ENCODE measurements around the gene NR3C1.

Gene NR3C1

DNA sequence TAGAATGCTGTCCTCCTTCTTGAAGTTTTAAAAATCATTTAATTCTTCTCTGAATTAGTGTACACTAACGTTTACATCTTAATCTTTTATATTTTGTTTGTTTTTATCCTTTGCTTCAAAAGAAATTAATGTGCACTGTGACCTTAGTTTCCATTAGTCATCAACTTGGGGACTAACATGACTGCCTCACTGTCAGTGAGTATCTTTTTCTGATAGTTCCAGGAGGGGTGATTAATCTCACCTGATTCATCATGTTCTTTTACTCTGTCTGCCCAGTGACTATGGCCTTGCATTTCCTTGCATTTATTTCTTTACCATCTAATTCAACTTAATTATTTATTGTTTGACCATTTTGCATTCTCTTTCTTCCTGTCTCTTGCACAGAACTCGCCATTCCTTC is 33.4 kb upstream of the NR3C1 start:
- intact Hi-C loops (cut with DNase I; ENCODE audit: low total_unique reads) = no loop called here
- DNase-seq = no peak
- H3K27me3 ChIP-seq = no peaks in the 10 kb centered on the region
- H3K4me1 ChIP-seq = no peaks in the 10 kb centered on the region
- H3K4me3 ChIP-seq = no peak overlapping the region
- no peaks in the 10 kb centered on the region for H3K9me3 ChIP-seq
- H3K36me3 ChIP-seq = no peaks in the 10 kb centered on the region
- H3K27ac ChIP-seq = no peak overlapping the region
- TF ChIP-seq, protein P1, sequence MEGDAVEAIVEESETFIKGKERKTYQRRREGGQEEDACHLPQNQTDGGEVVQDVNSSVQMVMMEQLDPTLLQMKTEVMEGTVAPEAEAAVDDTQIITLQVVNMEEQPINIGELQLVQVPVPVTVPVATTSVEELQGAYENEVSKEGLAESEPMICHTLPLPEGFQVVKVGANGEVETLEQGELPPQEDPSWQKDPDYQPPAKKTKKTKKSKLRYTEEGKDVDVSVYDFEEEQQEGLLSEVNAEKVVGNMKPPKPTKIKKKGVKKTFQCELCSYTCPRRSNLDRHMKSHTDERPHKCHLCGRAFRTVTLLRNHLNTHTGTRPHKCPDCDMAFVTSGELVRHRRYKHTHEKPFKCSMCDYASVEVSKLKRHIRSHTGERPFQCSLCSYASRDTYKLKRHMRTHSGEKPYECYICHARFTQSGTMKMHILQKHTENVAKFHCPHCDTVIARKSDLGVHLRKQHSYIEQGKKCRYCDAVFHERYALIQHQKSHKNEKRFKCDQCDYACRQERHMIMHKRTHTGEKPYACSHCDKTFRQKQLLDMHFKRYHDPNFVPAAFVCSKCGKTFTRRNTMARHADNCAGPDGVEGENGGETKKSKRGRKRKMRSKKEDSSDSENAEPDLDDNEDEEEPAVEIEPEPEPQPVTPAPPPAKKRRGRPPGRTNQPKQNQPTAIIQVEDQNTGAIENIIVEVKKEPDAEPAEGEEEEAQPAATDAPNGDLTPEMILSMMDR (IDR thresholded peaks at IDR 0.05) = no peak

DNA sequence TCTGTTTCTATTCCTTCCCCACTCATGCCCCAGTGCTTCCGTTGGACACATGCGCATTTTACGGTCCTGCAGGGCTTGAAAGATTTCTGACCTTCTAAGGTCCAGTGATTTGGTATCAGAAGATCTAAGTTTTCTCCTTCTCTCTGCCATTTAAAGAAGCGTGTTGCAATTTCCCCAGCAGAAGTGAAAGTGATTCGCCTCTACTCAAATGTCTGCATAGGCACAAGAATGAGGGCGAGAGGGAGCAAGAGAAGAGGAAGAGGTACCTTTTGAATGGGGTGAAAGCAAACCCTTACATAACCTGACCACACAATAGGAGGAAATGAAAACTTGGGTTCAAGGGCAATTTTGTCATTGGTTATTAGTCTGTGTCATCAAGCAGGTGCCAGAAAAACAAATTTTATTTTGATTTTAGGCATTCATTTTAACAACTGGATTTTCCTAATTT is 31.7 kb upstream of the NR3C1 start:
- intact Hi-C loops (cut with DNase I; ENCODE audit: low total_unique reads) = no loop called here
- no peak overlapping the region for H3K4me3 ChIP-seq
- peak in 1 of 2 donors; percentile 40 for DNase-seq

DNA sequence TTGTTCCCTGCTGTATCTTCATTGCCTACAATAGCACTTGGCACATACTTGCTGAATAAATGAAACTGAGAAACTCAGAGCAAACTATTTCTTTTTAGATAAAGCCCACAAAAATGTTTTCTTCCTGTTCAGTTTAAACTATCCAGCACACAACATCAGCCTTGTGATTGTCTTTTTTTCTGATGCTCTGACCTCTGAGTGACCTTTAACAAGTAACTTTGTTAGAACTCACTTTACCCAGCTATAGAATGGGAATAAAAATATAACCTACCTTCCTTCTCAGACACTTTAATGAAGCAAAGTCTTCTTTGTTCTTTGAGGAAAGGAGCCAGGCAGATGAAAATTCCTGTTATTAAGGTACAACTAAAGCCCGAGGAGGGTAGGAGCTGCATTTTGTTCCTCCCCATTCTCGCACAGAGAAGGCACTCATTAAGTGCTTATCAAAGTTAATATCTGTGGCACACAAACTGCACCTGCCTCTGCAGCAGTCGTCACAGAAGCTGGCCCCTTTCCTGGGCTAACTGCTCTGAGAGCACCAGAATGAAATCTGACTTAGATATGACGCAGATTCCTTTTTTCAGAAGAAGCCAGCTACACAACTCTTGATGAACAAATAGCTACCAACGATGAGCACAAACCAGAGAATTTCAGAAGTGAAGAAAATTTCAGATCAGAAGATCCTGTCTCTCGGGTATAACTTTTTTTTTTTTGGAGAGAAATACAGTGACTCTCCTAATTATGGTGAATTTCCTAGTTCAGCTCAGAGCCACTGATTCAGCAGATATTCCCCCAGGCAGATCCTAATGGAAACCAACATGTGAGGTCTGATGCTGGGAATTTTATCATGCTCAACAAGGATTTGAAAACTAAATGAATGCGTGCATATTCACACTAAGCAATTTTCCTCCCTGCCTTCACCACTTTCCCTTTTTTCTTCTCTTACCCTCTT is 31.0 kb upstream of the NR3C1 start:
- DNase-seq = no peak
- Histone ChIP-seq H3K4me1 (no peaks in the 10 kb centered on the region), H3K36me3 (no peaks in the 10 kb centered on the region), H3K27me3 (no peaks in the 10 kb centered on the region), H3K4me3 (no peak overlapping the region), H3K9me3 (no peaks in the 10 kb centered on the region), H3K27ac (no peak overlapping the region)
- intact Hi-C loops (cut with DNase I; ENCODE audit: low total_unique reads) = no loop called here
- TF ChIP-seq, protein P1 (IDR thresholded peaks at IDR 0.05) = no peak

More for the DNA sequence above, 31.7 kb upstream of the NR3C1 start:
- H3K36me3 ChIP-seq = no peaks in the 10 kb centered on the region
- no peaks in the 10 kb centered on the region for H3K4me1 ChIP-seq
- no peak overlapping the region for H3K27ac ChIP-seq
- no peaks in the 10 kb centered on the region for H3K27me3 ChIP-seq
- TF ChIP-seq, protein P1 (IDR thresholded peaks at IDR 0.05) = no peak
- H3K9me3 ChIP-seq = no peaks in the 10 kb centered on the region

DNA sequence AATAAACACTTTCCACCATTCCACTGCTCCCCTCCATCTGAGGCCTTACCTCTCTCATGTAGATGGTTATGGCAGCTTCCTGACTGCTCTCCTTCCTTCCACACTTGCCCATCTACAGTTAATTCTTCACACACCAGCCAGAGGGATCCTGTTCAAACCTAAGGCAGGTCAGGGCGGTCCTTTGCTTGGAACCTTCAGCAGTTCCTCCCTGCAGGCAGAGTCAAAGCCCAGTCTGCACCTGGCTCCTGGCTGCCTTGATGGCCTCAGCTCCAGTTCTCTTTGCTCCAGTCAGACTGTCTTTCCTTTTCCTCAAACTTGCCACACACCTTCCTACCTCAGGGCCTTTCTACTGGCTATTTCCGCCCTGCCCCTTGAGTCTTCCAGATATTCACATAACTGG is 30.2 kb upstream of the NR3C1 start:
- TF ChIP-seq, protein P1 (IDR thresholded peaks at IDR 0.05) = no peak
- Histone ChIP-seq H3K27ac (no peak overlapping the region), H3K4me3 (no peak overlapping the region), H3K27me3 (no peaks in the 10 kb centered on the region), H3K4me1 (no peaks in the 10 kb centered on the region), H3K9me3 (no peaks in the 10 kb centered on the region), H3K36me3 (no peaks in the 10 kb centered on the region)
- DNase-seq = no peak
- intact Hi-C loops (cut with DNase I; ENCODE audit: low total_unique reads) = no loop called here

DNA sequence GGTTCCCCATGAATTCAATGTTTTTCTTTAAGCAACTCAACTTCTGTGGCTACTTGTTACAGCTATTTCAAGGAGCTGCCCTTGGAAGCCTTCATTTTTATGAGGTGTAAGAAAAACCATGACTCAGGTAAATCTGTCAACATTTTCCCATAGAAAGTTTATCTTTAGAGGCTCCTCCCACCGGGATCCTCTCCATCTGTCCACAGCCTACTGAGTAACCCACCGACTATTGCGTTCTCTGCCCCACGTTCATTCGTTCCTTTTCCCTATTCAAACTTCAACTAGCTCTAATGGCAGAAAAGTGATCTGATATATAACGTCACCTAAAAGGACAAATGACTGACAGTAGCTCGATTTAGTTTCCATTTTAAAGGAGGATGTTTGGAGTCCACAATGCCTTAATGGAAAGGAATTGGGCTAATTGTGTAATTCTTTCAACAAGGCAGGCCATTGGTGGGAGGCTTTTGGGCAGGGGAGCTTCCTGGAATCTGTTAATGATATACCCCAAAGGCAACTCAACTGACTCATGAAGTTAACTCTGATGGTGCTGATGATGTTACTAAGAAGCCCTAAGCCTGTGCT is 29.3 kb upstream of the NR3C1 start:
- Histone ChIP-seq H3K4me3 (no peak overlapping the region), H3K27me3 (no peaks in the 10 kb centered on the region)

More for the DNA sequence above, 29.3 kb upstream of the NR3C1 start:
- H3K27ac ChIP-seq = no peak overlapping the region
- H3K36me3 ChIP-seq = no peaks in the 10 kb centered on the region
- no peaks in the 10 kb centered on the region for H3K9me3 ChIP-seq
- DNase-seq = no peak
- TF ChIP-seq, protein P1 (IDR thresholded peaks at IDR 0.05) = no peak
- H3K4me1 ChIP-seq = no peaks in the 10 kb centered on the region
- intact Hi-C loops (cut with DNase I; ENCODE audit: low total_unique reads) = no loop called here

Measured in tibial artery (tissue), 4 donors.